Loucy (cell line): ENCODE data around the gene MYO1F.

Experiments used
- H2AFZ ChIP-seq: fragments of 200-600 bp; sonication (generic); 2 replicates; pipeline ENCODE4 v1.6.0; 2016; ENCODE audit warnings: antibody characterized with exemption, mild to moderate bottlenecking, low read length, moderate library complexity
- H3F3A ChIP-seq: fragments of 200-600 bp; 2 replicates; pipeline ENCODE4 v1.6.0; 2016; ENCODE audit warnings: antibody characterized with exemption, low read depth, mild to moderate bottlenecking
- H3K27me3 ChIP-seq: fragments of 200-600 bp; sonication (generic); 2 replicates; pipeline ENCODE4 v1.6.1; 2014; ENCODE audit warnings: low read length, mild to moderate bottlenecking; ENCODE audit not compliant: insufficient read depth, poor library complexity, severe bottlenecking
- H3K36me3 ChIP-seq: fragments of 200-600 bp; sonication (generic); 2 replicates; pipeline ENCODE4 v1.6.1; 2016; ENCODE audit warnings: low read length; ENCODE audit not compliant: insufficient read depth
- H3K4me1 ChIP-seq: fragments of 200-600 bp; sonication (generic); 2 replicates; pipeline ENCODE4 v1.5.1; 2014; ENCODE audit warnings: low read length, mild to moderate bottlenecking; ENCODE audit not compliant: insufficient read depth, poor library complexity, severe bottlenecking
- H3K4me2 ChIP-seq: fragments of 200-600 bp; sonication (generic); 2 replicates; pipeline ENCODE4 v1.6.0; 2014; ENCODE audit warnings: antibody characterized with exemption, low read length, low read depth, mild to moderate bottlenecking; ENCODE audit not compliant: poor library complexity, severe bottlenecking
- H3K4me3 ChIP-seq: fragments of 200-600 bp; sonication (generic); 2 replicates; pipeline ENCODE4 v1.5.1; 2014; ENCODE audit warnings: low read length, mild to moderate bottlenecking, mixed read lengths; ENCODE audit not compliant: poor library complexity, severe bottlenecking
- H3K79me2 ChIP-seq: fragments of 200-600 bp; sonication (generic); 2 replicates; pipeline ENCODE4 v1.6.1; 2014; ENCODE audit warnings: low read length; ENCODE audit not compliant: insufficient read depth
- H3K9ac ChIP-seq: fragments of 200-600 bp; sonication (generic); 2 replicates; pipeline ENCODE4 v1.6.0; 2014; ENCODE audit warnings: mild to moderate bottlenecking, low read depth, low read length, moderate library complexity; ENCODE audit not compliant: poor library complexity, severe bottlenecking
- H3K9me2 ChIP-seq: fragments of 200-600 bp; sonication (generic); replicated peaks from 2 replicates; pipeline ENCODE4 v1.6.1; 2016; ENCODE audit warnings: low read depth, low read length, mixed read lengths
- H3K9me3 ChIP-seq: fragments of 200-600 bp; sonication (generic); 2 replicates; pipeline ENCODE4 v1.6.1; 2014; ENCODE audit warnings: mild to moderate bottlenecking, antibody characterized with exemption, low read length, low read depth; ENCODE audit not compliant: insufficient read depth
- H4K20me1 ChIP-seq: fragments of 200-600 bp; sonication (generic); 2 replicates; pipeline ENCODE4 v1.6.0; 2014; ENCODE audit warnings: antibody characterized with exemption, low read length, mild to moderate bottlenecking; ENCODE audit not compliant: insufficient read depth, poor library complexity, severe bottlenecking
- CTCF ChIP-seq: fragments of 200-600 bp; sonication (generic); conservative IDR thresholded peaks from 2 replicates; pipeline ENCODE4 v1.5.1; 2014; ENCODE audit warnings: mild to moderate bottlenecking, antibody characterized with exemption, low read length
- EZH2phosphoT487 ChIP-seq: fragments of 200-600 bp; IDR thresholded peaks from 2 replicates; pipeline ENCODE4 v1.6.1; 2018; ENCODE audit warnings: antibody characterized with exemption, mild to moderate bottlenecking, moderate library complexity, borderline replicate concordance

Gene MYO1F

GRCh38 chr19:8539621-8540149 is 37.6 kb downstream of the MYO1F start:
- Histone ChIP-seq H4K20me1 (no peaks in the 10 kb centered on the region), H3K4me3 (no peak overlapping the region), H3K4me1 (no peaks in the 10 kb centered on the region)

GRCh38 chr19:8537099-8537498 is 40.1 kb downstream of the MYO1F start:
- no peak overlapping the region for H2AFZ ChIP-seq
- H3K36me3 ChIP-seq: no peaks in the 10 kb centered on the region
- H3K9me2 ChIP-seq: no peaks in the 10 kb centered on the region
- no peaks in the 10 kb centered on the region for H3K9me3 ChIP-seq
- H3K9ac ChIP-seq: no peak overlapping the region
- TF ChIP-seq CTCF: no peak
- no peak for TF ChIP-seq EZH2phosphoT487
- H3K4me3 ChIP-seq: no peak overlapping the region
- H3K79me2 ChIP-seq: no peaks in the 10 kb centered on the region
- no peaks in the 10 kb centered on the region for H3K4me1 ChIP-seq
- H3K27me3 ChIP-seq: no peaks in the 10 kb centered on the region
- H4K20me1 ChIP-seq: no peaks in the 10 kb centered on the region
- no peaks in the 10 kb centered on the region for H3F3A ChIP-seq
- H3K4me2 ChIP-seq: no peak overlapping the region

More at GRCh38 chr19:8539621-8540149, 37.6 kb downstream of the MYO1F start:
- TF ChIP-seq CTCF (no peak), EZH2phosphoT487 (no peak)
- no peaks in the 10 kb centered on the region for H3K9me2 ChIP-seq
- H3K27me3 ChIP-seq: no peaks in the 10 kb centered on the region
- no peaks in the 10 kb centered on the region for H3K9me3 ChIP-seq
- H3F3A ChIP-seq: no peaks in the 10 kb centered on the region
- no peak overlapping the region for H3K4me2 ChIP-seq
- H3K79me2 ChIP-seq: no peaks in the 10 kb centered on the region
- no peaks in the 10 kb centered on the region for H3K36me3 ChIP-seq
- H2AFZ ChIP-seq: no peak overlapping the region
- no peak overlapping the region for H3K9ac ChIP-seq

- no peaks in the 10 kb centered on the region for H4K20me1 ChIP-seq
- TF ChIP-seq EZH2phosphoT487: no peak
- no peak for TF ChIP-seq CTCF
- H3K36me3 ChIP-seq: no peaks in the 10 kb centered on the region
- H3F3A ChIP-seq: no peaks in the 10 kb centered on the region
- no peaks in the 10 kb centered on the region for H3K9me2 ChIP-seq
- H3K4me1 ChIP-seq: no peaks in the 10 kb centered on the region
- H3K9ac ChIP-seq: no peak overlapping the region
- no peaks in the 10 kb centered on the region for H3K9me3 ChIP-seq
- no peak overlapping the region for H3K4me3 ChIP-seq
- H3K79me2 ChIP-seq: no peaks in the 10 kb centered on the region
- no peak overlapping the region for H3K4me2 ChIP-seq
- H2AFZ ChIP-seq: no peak overlapping the region
- no peaks in the 10 kb centered on the region for H3K27me3 ChIP-seq
Measured at GRCh38 chr19:8536282-8536681, 41.0 kb downstream of the MYO1F start.
